HepG2 (cell line): ENCODE data around the gene DRC3. TPM values are rescaled to one million over a fixed set of nuclear protein-coding genes. Genes with fewer than 3 reads are reported as not detected.
A peak's percentile ranks its signal among the peaks of the same experiment; 100 is the strongest.

ENCODE experiments used
- ATAC-seq: fragments of 200-7000 bp; cut with Tn5 transposase; 3 replicates; pipeline ENCODE4 v1.9.1; 2020; ENCODE audit warnings: mild to moderate bottlenecking, moderate library complexity
- BruUV-seq: library from RNA; stranded (reverse); fragments of 400-500 nt; replicated peaks from 2 replicates; lab custom pipeline; 2021; lab: Mats Ljungman, UMichigan
- CTCF ChIA-PET: fragments of 300-600 bp; formaldehyde crosslinking; extraction: SDS; loops from one replicate; lab custom pipeline; 2021; ENCODE audit warnings: low total read pairs, inconsistent platforms, low intra/inter-chr PET ratio; lab: Yijun Ruan, JAX
- POLR2A ChIA-PET: fragments of 350-600 bp; sonication (Branson Sonifier 250); formaldehyde crosslinking; loops from one replicate; lab custom pipeline; 2020; ENCODE audit warnings: antibody characterized with exemption, inconsistent platforms; lab: Yijun Ruan, JAX
- DNase-seq: peaks from one replicate; pipeline ENCODE4 v3.0.0-alpha.2; 2015; ENCODE audit warnings: low spot score
- FAIRE-seq: peaks from 3 replicates; lab custom pipeline; 2011; peaks lifted over from hg19 to GRCh38; lab: Jason Lieb, UNC
- H2AFZ ChIP-seq: one replicate; pipeline ENCODE4 v1.6.1; 2011; ENCODE audit warnings: low read length, inconsistent platforms
- H3K27ac ChIP-seq: fragments of 300-600 bp; 3 replicates; pipeline ENCODE4 v1.8.0; 2011; ENCODE audit warnings: mixed run types, mild to moderate bottlenecking, mixed read lengths, low read length, inconsistent platforms; ENCODE audit not compliant: insufficient read depth; ENCODE audit errors: extremely low read length
- H3K27me3 ChIP-seq, 2 experiments: fragments of 200-600 bp in 1 of 2; 2 replicates in 1 of 2; 3 replicates in 1 of 2; pipeline versions ENCODE4 v1.6.0 to v1.8.0; 2011; ENCODE audit warnings: low read length in 2 of 2, mild to moderate bottlenecking in 2 of 2, moderate library complexity in 2 of 2, inconsistent platforms in 1 of 2; ENCODE audit not compliant: insufficient read depth in 2 of 2, control insufficient read depth in 1 of 2
- H3K36me3 ChIP-seq, 2 experiments: fragments of 200-600 bp in 1 of 2; replicated peaks in 1 of 2; 2 replicates in 1 of 2; 3 replicates in 1 of 2; pipeline versions ENCODE4 v1.5.1 to v1.8.0; 2011; ENCODE audit warnings: low read length in 2 of 2, inconsistent platforms in 1 of 2; ENCODE audit not compliant: insufficient read depth in 2 of 2, control insufficient read depth in 1 of 2
- H3K4me1 ChIP-seq: 2 replicates; pipeline ENCODE4 v1.5.1; 2012; ENCODE audit warnings: low read length, inconsistent platforms; ENCODE audit not compliant: insufficient read depth
- H3K4me2 ChIP-seq: 2 replicates; pipeline ENCODE4 v1.6.0; 2011; ENCODE audit warnings: low read depth, low read length, inconsistent platforms
- H3K4me3 ChIP-seq, 3 experiments: fragments of 200-600 bp in 1 of 3; sonication (generic), shearing (Covaris generic) in 1 of 3; replicated peaks in 1 of 3; 2 replicates each; pipeline ENCODE4 v1.5.1; 2011 to 2016; ENCODE audit warnings: low read length in 3 of 3, inconsistent platforms in 2 of 3, low read depth in 2 of 3, mild to moderate bottlenecking in 2 of 3, control low read depth in 1 of 3, mixed read lengths in 1 of 3; ENCODE audit not compliant: insufficient read depth in 1 of 3
- H3K79me2 ChIP-seq: one replicate; pipeline ENCODE4 v1.6.1; 2011; ENCODE audit warnings: low read length, inconsistent platforms; ENCODE audit not compliant: insufficient read depth
- H3K9ac ChIP-seq: 2 replicates; pipeline ENCODE4 v1.6.0; 2011; ENCODE audit warnings: mild to moderate bottlenecking, low read depth, low read length, inconsistent platforms; ENCODE audit not compliant: insufficient read depth
- H3K9me3 ChIP-seq: 2 replicates; pipeline ENCODE4 v1.5.1; 2012; ENCODE audit warnings: mild to moderate bottlenecking, low read length
- H4K20me1 ChIP-seq: 2 replicates; pipeline ENCODE4 v1.6.0; 2011; ENCODE audit warnings: inconsistent platforms, mild to moderate bottlenecking, low read length, moderate library complexity; ENCODE audit not compliant: insufficient read depth
- AKAP8 ChIP-seq: sonication (generic); formaldehyde crosslinking; IDR thresholded peaks from 2 replicates; pipeline ENCODE4 v1.5.1; 2020; ENCODE audit warnings: mild to moderate bottlenecking, missing genetic modification reagents
- GMEB2 ChIP-seq: IDR thresholded peaks from 2 replicates; pipeline ENCODE4 v1.6.1; 2016; ENCODE audit warnings: missing biosample characterization, missing genetic modification reagents, low read depth
- GTF3A ChIP-seq: sonication (generic); formaldehyde crosslinking; conservative IDR thresholded peaks from 2 replicates; pipeline ENCODE4 v1.4.0; 2020; ENCODE audit warnings: mild to moderate bottlenecking, missing genetic modification reagents
- IKZF4 ChIP-seq: sonication (generic); formaldehyde crosslinking; IDR thresholded peaks from 2 replicates; pipeline ENCODE4 v1.5.1; 2020; ENCODE audit warnings: borderline replicate concordance, mild to moderate bottlenecking, low read depth, missing genetic modification reagents; ENCODE audit errors: not compliant biosample characterization
- KDM4B ChIP-seq: sonication (generic); formaldehyde crosslinking; IDR thresholded peaks from 2 replicates; pipeline ENCODE4 v1.4.0; 2020; ENCODE audit warnings: missing genetic modification reagents
- MTF1 ChIP-seq: sonication (generic); formaldehyde crosslinking; IDR thresholded peaks from 2 replicates; pipeline ENCODE4 v1.5.0; 2020; ENCODE audit warnings: missing genetic modification reagents
- PRMT3 ChIP-seq: sonication (generic); formaldehyde crosslinking; IDR thresholded peaks from 2 replicates; pipeline ENCODE4 v1.8.1; 2022; ENCODE audit warnings: low read depth, mild to moderate bottlenecking, moderate library complexity, missing genetic modification reagents, borderline replicate concordance
- SKI ChIP-seq: fragments of 450-650 bp; IDR thresholded peaks from one replicate; pipeline ENCODE4 v1.6.1; 2018; ENCODE audit warnings: mild to moderate bottlenecking; ENCODE audit not compliant: partially characterized antibody
- UBTF ChIP-seq: sonication (generic); formaldehyde crosslinking; IDR thresholded peaks from 2 replicates; pipeline ENCODE4 v1.4.0; 2020; ENCODE audit warnings: mild to moderate bottlenecking, missing genetic modification reagents
- ZBED4 ChIP-seq: sonication (generic); formaldehyde crosslinking; IDR thresholded peaks from 2 replicates; pipeline ENCODE4 v1.4.0; 2020; ENCODE audit warnings: missing genetic modification reagents, borderline replicate concordance
- ZNF326 ChIP-seq: sonication (generic); formaldehyde crosslinking; IDR thresholded peaks from 2 replicates; pipeline ENCODE4 v1.4.0; 2020; ENCODE audit warnings: missing genetic modification reagents, borderline replicate concordance
- ZNF354B ChIP-seq: sonication (generic); formaldehyde crosslinking; IDR thresholded peaks from 2 replicates; pipeline ENCODE4 v1.8.0; 2022; ENCODE audit warnings: mild to moderate bottlenecking, missing genetic modification reagents
- ZNF569 ChIP-seq: sonication (generic); formaldehyde crosslinking; IDR thresholded peaks from 2 replicates; pipeline ENCODE4 v1.5.0; 2020; ENCODE audit warnings: mild to moderate bottlenecking, missing genetic modification reagents, moderate library complexity, borderline replicate concordance
- ZNF674 ChIP-seq: sonication (generic); formaldehyde crosslinking; IDR thresholded peaks from 2 replicates; pipeline ENCODE4 v1.5.0; 2020; ENCODE audit warnings: low read depth, mild to moderate bottlenecking, missing genetic modification reagents
- ZNF7 ChIP-seq: IDR thresholded peaks from 2 replicates; pipeline ENCODE4 v1.6.1; 2016; ENCODE audit warnings: missing biosample characterization, missing genetic modification reagents
- ZNF709 ChIP-seq: sonication (generic); formaldehyde crosslinking; IDR thresholded peaks from 2 replicates; pipeline ENCODE4 v1.5.0; 2020; ENCODE audit warnings: mild to moderate bottlenecking, missing genetic modification reagents
- ZSCAN20 ChIP-seq: sonication (generic); formaldehyde crosslinking; IDR thresholded peaks from 2 replicates; pipeline ENCODE4 v1.4.0; 2020; ENCODE audit warnings: missing genetic modification reagents, mild to moderate bottlenecking, borderline replicate concordance
- WGBS: methylation state at CpG from one replicate; pipeline ENCODE4 v1.1.6; 2017; ENCODE audit warnings: low lambda C conversion rate; 5-methylcytosine and 5-hydroxymethylcytosine counted together
- in situ Hi-C: cut with HindIII; loops from 2 replicates; pipeline ENCODE4 v1.10.0; 2017; ENCODE audit warnings: low pct_unique_long_range_greater_than_20kb; ENCODE audit not compliant: extremely low pct_ligation_motif_present
- intact Hi-C: fragments of 100-400 bp; cut with micrococcal nuclease; formaldehyde crosslinking; loops from one replicate; pipeline ENCODE4 v1.10.0; 2022; ENCODE audit not compliant: unreplicated experiment
- polyA plus RNA-seq, 8 experiments: library from polyadenylated mRNA; depleted of rRNA in 3 of 8; stranded (reverse) in 7 of 8; unstranded in 1 of 8; fragments of >200 nt; fragmentation: Illumina TruSeq in 4 of 8; extraction: Trizol in 4 of 8; gene quantifications; 2 replicates each; pipeline versions ENCODE4 v1.2.1 to v1.2.3, GENCODE V29; 2011 to 2016; ENCODE audit warnings: low read depth in 4 of 8, missing spikeins in 1 of 8, mixed read lengths in 1 of 8; ENCODE audit not compliant: insufficient read depth in 1 of 8
- total RNA-seq, 5 experiments: library from RNA; depleted of rRNA; stranded (reverse); fragments of >200 nt; fragmentation: Illumina TruSeq; extraction: Trizol; gene quantifications; 2 replicates each; pipeline ENCODE4 v1.2.3, GENCODE V29; 2016; ENCODE audit warnings: low read depth in 1 of 5

Gene DRC3
- total and polyA plus RNA-seq, 2 of the 13 experiments (the other 11 are each of a cell fraction or from before 2014, with no cell fraction given) = 0.53 to 0.87 TPM

- peak; percentile 93 for ATAC-seq
- Histone ChIP-seq H3K9me3 (no peaks in the 10 kb centered on the region), H3K4me1 (peaks cover 30% of the 10 kb centered on the region), H2AFZ (no peak overlapping the region), H4K20me1 (no peaks in the 10 kb centered on the region), H3K9ac (peak overlapping the region; percentile 27), H3K4me2 (peak overlapping the region; percentile 75), H3K27me3 (no peaks in the 10 kb centered on the region), H3K79me2 (no peaks in the 10 kb centered on the region), H3K27ac (peak overlapping the region; percentile 71), H3K36me3 (peaks cover 0 to 3% of the 10 kb centered on the region in 2 experiments; a peak in 3 of 5 replicates), H3K4me3 (peak overlapping the region in 1 of 3 experiments; percentile 44; a peak in 3 of 6 replicates)
- FAIRE-seq = peak; percentile 99
- peak; percentile 91 for DNase-seq
- intact Hi-C loops (loop anchor here (1.0 kb wide), 1 partner anchor 46 kb away; the partner anchor contains the start of genes DRC3 and TOM1L2), in situ Hi-C loops (loop anchor here (25.0 kb wide), 1 partner anchor 94 kb away; the partner anchor contains the start of gene MYO15A)
- ChIA-PET CTCF (no interaction called here), POLR2A (interaction anchor here (1.2 kb wide), 1 partner anchor 46 kb away, joined by 4 read pairs; the partner anchor contains the start of genes DRC3 and TOM1L2)
- WGBS = 3% methylated on average over 3 of the region's 3 CpGs
- no TSS peak for BruUV-seq
- TF ChIP-seq IKZF4 (CRISPR knock-in tag) (no peak), GMEB2 (CRISPR knock-in tag) (no peak), UBTF (CRISPR knock-in tag) (no peak), ZNF569 (CRISPR knock-in tag) (no peak), ZNF709 (no peak), KDM4B (CRISPR knock-in tag) (no peak), AKAP8 (no peak), ZNF354B (CRISPR knock-in tag) (no peak), ZNF674 (CRISPR knock-in tag) (no peak), ZNF326 (no peak), ZNF7 (CRISPR knock-in tag) (no peak), MTF1 (no peak), PRMT3 (CRISPR knock-in tag) (no peak), ZBED4 (CRISPR knock-in tag) (no peak), SKI (peak; percentile 79), GTF3A (CRISPR knock-in tag) (no peak), ZSCAN20 (CRISPR knock-in tag) (no peak)
Measured at GRCh38 chr17:18017958-18018357, 45.3 kb downstream of the DRC3 start.
